Suprapubic skin (tissue), 4 donors: ENCODE measurements around the gene SNRPA1.

Source experiments
- CTCF ChIP-seq, 2 donors: fragments of 200-600 bp in 1 of 2; fragments of 450-650 bp in 1 of 2; sonication (generic) in 1 of 2; IDR thresholded peaks; one replicate each; pipeline ENCODE4 v1.5.1; 2016 to 2019; ENCODE audit warnings: antibody characterized with exemption in 2 of 2, mild to moderate bottlenecking in 1 of 2, moderate library complexity in 1 of 2
- EP300 ChIP-seq: sonication (generic); formaldehyde crosslinking; IDR thresholded peaks from one replicate; pipeline ENCODE4 v1.6.1; 2017; ENCODE audit warnings: antibody characterized with exemption
- POLR2A ChIP-seq, 2 donors: fragments of 450-650 bp; IDR thresholded peaks; one replicate each; pipeline ENCODE4 v1.6.1; 2017; ENCODE audit warnings: antibody characterized with exemption in 2 of 2, mild to moderate bottlenecking in 2 of 2, moderate library complexity in 2 of 2
- POLR2AphosphoS5 ChIP-seq, 3 donors: sonication (generic); formaldehyde crosslinking; IDR thresholded peaks; one replicate each; pipeline ENCODE4 v1.6.1; 2017; ENCODE audit warnings: antibody characterized with exemption in 3 of 3

DNA sequence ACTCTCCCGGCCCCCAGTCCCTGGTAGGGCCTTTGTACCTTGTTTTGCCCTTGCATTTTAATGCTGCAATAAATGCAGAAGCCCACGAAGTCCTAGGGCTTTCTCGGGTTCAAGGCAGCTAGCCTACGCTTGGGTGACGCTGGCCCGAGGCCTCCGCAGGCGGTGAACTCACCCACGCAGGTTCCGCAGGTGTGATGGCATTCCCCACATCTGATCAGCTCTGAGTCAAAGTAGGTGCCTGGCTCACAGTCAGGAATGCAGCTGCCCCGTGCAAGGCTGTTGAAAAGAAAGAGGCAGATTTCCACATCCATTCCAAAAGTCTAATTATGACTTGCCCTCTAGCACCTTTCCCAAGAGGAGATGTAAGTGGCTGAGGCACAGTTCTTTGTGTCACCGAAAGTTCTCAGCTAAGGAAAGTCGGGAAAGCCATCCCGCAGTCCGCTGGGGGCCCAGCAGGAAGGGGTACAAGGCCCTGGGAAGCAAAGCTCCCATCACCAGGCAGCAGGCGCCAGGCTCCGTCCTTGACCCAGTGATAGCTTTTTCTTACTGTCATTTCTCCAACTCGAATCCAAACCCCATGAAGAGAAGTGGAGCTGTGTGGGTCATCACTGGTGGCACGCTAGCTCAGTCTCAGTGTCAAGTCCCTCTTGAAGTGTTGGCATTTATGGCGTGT is 23.2 kb upstream of the SNRPA1 start:
- TF ChIP-seq CTCF (IDR thresholded peaks at IDR 0.05) = no peak
- no peak for TF ChIP-seq POLR2A (IDR thresholded peaks at IDR 0.05)
- no peak for TF ChIP-seq POLR2AphosphoS5 (IDR thresholded peaks at IDR 0.05)
- no peak for TF ChIP-seq EP300
